ENCODE measurements around the gene CDR2. TPM values are rescaled to one million over a fixed set of nuclear protein-coding genes. Genes with fewer than 3 reads are reported as not detected.

Gene CDR2
- total and polyA plus RNA-seq, 2 of the 13 experiments (the other 11 are each of a cell fraction or from before 2014, with no cell fraction given), result 59.0 to 78.9 TPM

- no peak for TF ChIP-seq FOSL1 (CRISPR knock-in tag; IDR thresholded peaks at IDR 0.05; ENCODE audit: borderline replicate concordance)
- no peak for TF ChIP-seq ESRRA (CRISPR knock-in tag; IDR thresholded peaks at IDR 0.05; ENCODE audit: low read depth)
- TF ChIP-seq BCL3 (CRISPR knock-in tag; IDR thresholded peaks at IDR 0.05), result no peak
- TF ChIP-seq PLRG1 (conservative IDR thresholded peaks at IDR 0.05), result no peak
- peak; percentile 70 for TF ChIP-seq ZNF678 (CRISPR knock-in tag; IDR thresholded peaks at IDR 0.05)
- no peak for TF ChIP-seq CEBPB (IDR thresholded peaks at IDR 0.05; ENCODE audit: borderline replicate concordance, low read depth, low read length)
- no peak for TF ChIP-seq ZMYM3 (CRISPR knock-in tag; IDR thresholded peaks at IDR 0.05)
- TF ChIP-seq ZNF331 (CRISPR knock-in tag; IDR thresholded peaks at IDR 0.05), result no peak
- TF ChIP-seq ZNF263 (CRISPR knock-in tag; IDR thresholded peaks at IDR 0.05), result peak; percentile 45; the same call in 1 of the 2 replicates
- no peak for TF ChIP-seq SRSF1 (optimal IDR thresholded peaks at IDR 0.05; ENCODE audit: low read depth, low read length)
- no peak for TF ChIP-seq ZNF142 (CRISPR knock-in tag; IDR thresholded peaks at IDR 0.05)
- no peak for TF ChIP-seq MIXL1 (CRISPR knock-in tag; IDR thresholded peaks at IDR 0.05)
- TF ChIP-seq MATR3 (CRISPR knock-in tag; IDR thresholded peaks at IDR 0.05), result no peak
- TF ChIP-seq UBTF (CRISPR knock-in tag; IDR thresholded peaks at IDR 0.05), result peak; percentile 72
- TF ChIP-seq ZNF468 (CRISPR knock-in tag; IDR thresholded peaks at IDR 0.05), result 0 out of 2 replicates have a peak, but pooled peaks have one; percentile 27
- no peak for TF ChIP-seq ZNF562 (CRISPR knock-in tag; IDR thresholded peaks at IDR 0.05; ENCODE audit: borderline replicate concordance)
- no peak for TF ChIP-seq YY1 (IDR thresholded peaks at IDR 0.05; ENCODE audit: insufficient read depth, insufficient replicate concordance, low read depth, low read length)
- TF ChIP-seq HMGA1 (CRISPR knock-in tag; conservative IDR thresholded peaks at IDR 0.05), result no peak
Measured at GRCh38 chr16:22373662-22374310, 633 bp downstream of the CDR2 start (continued).

Data from HepG2 (cell line).